Measurements from ENCODE around the gene DCTN1.
A peak's percentile ranks its signal among the peaks of the same experiment; 100 is the strongest.

Gene DCTN1

DNA sequence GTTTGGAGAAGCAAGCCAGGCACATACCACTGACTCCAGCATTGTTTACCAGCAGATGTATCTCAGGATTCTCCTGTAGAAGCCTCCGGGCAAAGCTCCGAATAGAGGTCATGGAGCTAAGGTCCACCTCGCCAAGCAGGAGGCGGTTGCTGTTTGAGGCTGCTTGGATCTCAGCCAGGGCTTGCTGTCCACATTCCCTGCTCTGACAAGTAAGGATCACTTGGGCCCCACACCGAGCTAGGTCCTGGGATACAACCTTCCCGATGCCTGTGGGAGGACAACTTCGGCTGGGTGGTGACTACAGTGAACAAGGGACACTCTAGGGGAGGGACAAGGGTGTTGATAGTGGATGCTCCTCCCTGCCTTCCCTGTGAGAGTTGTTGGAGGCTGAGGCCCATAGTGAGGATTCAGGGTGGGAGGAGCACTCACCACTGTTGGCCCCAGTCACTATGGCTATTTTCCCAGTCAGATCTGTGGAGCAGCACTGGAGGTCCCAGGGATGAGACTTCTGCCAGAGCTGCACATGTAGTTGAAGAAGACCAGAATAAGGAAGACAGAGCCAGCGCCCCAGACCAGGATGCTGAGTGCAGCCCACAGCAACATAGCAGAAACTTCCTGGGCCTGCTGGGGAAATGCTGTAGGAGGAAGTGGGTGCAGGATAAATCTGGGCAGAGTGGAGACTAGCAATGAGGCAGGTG, 33.0 kb upstream of the DCTN1 start:
- no peak for DNase-seq

DNA sequence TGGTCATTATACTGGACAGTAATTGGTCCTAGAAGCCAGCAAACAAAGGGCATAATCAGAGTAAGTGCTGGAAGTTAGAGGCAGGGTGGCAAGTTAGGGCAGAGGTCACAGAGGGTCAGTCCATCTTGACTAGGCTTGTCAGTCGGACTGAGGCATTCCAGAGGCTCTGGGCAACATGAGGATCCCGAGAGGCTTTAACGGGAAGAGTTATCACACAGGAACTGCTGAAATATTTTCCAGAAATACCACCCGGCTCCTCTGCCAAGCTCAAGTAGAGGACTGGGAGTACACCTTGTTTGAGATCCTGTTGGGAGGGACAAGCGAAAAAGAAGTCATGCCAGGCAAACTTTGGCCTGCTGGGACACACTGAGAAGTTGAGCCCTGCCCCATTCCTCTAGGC, 27.6 kb upstream of the DCTN1 start:
- DNase-seq: no peak

DNA sequence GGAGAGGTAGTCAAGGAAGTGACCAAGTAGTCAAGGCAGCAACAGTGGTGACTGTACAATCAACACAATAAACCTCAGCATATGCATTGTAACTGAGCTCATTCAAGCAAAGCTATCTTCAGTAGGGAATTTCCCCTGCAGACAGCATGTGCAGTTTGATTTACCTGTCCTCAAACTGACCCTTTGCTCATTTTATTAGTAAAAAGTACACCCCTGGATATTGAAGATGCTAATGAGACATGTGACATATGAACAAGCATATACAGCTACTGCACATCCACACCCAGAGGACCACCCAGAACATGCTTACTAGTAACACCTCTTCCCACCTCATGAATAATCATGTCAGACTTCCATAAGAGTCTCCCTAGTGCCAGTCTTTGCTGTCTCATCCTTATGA, 25.9 kb upstream of the DCTN1 start:
- no peak for DNase-seq

DNA sequence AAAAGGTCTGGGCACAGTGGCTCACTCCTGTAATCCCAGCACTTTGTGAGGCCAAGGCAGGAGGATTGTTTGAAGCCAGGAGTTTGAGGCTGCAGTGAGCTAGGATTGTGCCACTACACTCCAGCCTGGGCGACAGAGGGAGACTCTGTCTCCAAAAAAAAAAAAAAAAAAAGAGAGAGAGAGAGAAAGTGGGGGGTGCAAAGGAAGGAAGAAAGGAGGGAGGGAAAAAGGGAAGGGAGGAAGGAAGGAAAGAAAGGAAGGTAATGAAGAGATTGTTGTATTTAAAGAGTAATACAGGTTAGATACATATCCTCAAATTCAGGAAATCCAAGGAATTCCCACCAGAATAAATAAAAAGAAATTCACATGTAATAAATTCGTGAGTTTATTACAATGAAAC, 21.8 kb upstream of the DCTN1 start:
- no peak for DNase-seq

DNA sequence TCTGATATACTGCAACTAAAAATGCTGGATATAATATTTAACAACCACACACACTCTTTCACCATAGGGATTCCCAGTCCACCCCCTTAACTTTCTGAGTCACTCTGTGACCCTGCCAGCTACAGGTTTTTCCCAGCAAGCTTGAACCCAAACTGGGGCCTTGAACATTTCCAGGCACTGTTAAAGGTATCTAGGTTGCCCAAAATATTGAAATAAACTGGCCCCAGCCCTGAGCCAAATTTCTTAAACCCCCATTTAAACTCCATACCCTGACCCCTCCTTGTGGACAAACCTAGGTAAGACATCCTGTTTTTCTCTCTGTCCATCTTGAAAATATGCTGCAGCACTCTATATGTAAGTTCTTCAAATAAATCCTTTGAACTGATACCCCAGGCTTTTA, 19.7 kb upstream of the DCTN1 start:
- no peak for DNase-seq

DNA sequence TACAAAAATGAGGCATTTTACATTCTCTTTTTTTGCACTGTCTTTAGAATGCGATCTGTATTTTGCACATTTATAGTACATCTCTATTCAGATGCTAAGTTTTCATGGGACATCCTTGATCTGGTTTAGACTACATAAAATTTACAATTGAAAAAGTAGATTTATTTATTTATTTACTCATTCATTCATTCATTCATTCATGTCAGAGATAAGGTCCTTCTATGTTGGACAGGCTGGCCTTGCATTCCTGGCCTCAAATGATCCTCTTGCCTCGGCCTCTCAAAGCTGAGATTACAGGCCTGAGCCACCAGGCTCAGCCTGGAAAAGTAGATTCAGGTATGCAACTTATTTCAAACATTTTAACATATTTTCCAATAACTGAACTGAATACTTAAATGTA, 16.0 kb upstream of the DCTN1 start:
- no peak for DNase-seq

DNA sequence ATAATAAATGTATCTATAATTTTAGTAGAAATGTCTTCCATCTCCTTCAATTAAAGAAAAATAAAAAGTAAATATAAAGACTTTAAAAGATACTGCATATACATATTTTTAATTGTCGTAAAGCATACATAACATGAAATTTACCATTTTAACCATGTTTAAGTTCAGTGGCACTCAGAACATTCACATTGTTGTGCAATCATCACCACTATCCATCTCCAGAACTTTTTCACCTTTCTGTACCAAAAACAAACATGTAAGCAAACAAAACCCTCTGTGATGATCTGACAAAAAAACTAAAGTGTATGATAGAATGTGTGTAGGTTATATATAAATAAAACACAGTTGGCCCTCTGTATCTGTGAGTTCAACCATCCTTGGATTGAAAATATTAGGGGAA, 13.4 kb upstream of the DCTN1 start:
- DNase-seq: no peak

DNA sequence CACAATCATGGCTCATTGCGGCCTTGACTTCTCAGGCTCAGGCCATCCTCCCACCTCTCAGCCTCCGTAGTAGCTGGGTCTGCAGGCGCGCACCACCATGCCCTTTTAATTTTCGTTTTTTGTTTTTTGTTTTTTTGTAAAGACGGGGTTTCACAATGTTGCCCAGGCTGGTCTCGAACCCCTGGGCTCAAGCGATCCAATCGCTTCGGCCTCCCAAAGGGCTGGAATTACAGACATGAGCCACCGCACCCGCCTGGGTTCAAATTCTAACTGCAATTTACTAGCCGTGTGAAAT, 12.3 kb upstream of the DCTN1 start:
- no peak for DNase-seq

DNA sequence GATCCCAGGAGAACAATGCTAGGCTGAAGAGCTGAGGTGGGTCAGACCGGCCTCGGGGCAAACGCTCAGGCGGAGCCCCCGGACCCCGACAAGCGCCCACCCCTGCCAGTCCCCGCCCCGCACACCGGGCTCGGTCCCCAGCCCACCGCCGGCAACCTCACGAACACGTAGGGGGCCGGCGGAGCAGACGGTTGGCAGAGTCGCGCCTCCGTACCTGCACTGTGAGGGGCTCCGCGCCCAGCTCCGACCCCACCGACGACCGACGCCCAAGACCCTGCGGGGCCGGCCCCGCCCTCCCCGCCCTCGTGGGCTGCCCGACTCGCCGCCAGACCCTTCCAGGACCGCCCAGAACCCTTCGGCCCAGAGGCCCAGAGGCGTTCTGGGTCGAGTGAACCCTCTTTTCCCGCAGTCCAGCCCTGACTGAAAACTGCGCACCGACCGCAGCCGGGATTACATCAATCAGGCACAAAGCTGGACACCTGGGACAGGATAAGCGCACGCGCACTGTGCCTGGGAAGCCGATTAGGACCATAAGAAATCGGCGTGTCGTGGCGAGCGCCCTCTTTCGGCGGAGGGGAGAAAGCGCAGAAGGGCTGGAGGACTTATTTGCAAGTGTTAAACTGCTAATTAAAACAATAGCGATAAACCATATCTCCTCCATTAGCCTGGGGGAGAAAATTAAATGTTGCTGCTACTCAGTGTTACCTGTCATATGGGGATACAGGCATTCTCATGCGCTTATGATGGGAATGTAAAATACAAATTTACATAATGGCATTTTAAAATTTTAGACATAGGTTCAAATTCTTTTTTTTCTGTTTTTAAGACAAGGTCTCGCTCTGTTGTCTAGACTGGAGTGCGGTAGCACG, 11.7 kb upstream of the DCTN1 start:
- peak; percentile 90 to 96 (median 92) for DNase-seq

DNA sequence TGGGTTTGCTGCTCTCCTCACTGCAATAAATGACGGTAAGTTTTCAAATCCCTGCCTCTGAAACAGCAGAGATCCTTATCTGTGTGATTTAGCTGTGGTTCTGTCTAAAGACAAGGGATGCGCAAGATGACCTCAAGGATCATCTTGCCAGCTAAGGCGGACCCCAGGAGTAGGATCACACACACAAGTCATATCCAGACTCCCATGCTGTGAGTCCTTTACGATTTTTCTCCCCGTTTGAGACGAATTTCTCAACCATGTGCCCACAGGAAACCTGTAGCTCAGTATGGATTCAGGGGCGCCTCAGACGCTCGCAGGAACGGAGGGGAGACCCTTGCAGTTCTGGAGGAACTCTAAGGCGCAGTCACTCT, 11.1 kb upstream of the DCTN1 start:
- no peak for DNase-seq

DNA sequence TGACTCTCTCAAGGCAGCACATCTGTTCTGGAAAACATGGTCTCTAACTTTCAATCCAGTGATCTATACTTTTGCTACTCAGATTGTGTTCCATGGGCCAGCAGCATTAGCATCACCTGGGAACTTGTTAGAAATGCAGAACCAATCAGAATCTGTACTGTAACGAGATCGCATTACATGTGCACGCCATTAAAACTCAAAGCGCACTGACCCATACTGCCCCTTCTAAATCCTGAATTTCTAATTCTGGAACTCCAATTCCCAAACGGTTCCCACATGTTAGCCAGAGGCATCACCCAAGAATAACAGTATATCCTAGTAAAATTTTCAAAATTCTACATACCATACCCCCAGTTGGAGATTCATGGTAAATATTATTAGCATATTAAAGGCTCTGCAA, 10.5 kb upstream of the DCTN1 start:
- DNase-seq: no peak

DNA sequence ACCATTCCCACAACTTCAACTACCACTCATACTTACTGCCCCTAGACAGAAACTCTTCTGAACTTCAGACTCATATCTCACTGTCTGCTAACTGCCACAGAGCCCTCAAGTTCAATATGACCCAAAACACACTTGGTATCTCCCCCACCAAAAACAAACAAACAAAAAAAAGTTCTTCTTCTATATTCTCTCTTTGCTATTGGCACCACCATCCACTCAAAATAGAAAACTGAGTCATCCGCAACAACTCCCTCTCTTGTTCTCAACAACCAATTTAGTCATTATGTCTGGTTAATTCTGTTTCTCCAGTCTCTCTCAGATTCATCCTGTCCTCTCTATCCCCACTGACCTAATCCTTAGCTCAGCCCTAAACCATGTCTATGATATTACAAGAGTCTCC, 7.2 kb upstream of the DCTN1 start:
- DNase-seq: no peak

DNA sequence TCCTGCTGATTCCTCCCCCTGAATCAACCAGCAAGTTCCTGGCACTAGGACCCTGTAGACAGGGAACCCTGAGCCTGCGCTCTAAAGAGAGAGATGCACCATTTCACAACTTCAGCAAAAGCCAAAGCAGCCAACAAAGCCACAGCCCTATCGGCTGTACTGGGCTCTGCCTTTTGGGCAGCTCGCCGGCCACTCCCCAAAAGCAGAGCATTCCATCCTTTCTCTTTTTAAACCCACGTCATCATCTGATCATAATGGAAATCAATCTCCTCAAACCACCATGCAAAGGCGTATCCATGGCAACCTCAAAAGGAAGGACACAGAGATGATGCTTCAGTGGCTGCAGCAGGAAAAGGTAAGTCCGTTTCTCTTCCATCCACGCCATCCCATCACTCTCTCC, 5.3 kb upstream of the DCTN1 start:
- DNase-seq: no peak

DNA sequence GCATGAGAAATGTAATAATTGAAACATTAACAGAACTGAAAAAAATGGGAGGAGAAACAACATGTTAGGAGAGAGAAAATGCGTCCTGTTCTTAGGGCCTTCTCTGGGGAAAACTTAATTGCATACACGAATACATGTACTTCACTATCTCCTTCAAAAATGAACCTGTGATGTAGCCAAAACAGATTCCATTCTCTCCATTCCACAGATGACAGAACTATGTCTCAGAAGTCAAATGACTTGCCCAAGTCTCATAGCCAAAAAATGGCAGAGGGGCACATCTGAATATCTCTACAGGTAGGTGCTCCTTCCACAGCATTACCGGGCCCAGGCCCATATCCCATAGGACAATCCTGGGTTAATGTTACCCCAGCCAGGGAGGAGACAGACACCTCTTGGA, 3.9 kb upstream of the DCTN1 start:
- no peak for DNase-seq

DNA sequence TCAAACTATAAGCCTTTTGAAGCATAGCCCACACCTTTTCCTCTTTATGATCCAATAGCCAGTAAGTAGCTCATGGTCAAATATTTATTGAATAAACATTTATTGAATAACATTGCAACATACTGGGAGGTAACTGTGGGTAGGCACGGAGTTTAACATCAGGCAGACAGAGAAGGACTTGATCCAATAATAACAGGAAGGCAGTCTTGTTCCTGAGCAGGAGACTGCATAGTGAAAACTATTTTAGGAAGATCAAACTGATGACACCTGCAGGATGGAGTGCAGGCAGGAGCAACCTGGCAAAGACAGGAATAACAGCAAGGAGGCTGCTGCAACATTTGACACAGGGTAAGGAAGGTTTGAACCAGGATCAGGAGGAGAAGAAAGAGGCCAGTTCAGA, 3.1 kb upstream of the DCTN1 start:
- DNase-seq: no peak

DNA sequence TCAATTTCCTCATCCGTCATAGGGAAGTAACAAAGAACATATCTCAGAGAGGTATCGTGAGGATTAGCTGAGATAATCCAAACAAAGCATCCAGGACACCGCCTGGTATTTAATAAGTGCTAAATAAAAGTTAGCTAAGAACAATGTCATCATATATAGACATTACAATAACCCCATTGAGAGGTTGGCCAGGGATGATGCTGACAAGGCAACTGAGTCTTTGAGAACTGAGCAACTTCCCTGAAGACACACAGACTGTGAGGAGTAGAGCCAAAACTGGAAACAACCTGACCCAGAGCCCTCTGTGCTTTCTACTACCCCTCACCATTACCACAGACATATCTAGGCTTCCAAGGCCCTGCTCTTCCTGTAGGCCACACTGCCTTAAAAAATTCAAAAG, 1.6 kb upstream of the DCTN1 start:
- no peak for DNase-seq

DNA sequence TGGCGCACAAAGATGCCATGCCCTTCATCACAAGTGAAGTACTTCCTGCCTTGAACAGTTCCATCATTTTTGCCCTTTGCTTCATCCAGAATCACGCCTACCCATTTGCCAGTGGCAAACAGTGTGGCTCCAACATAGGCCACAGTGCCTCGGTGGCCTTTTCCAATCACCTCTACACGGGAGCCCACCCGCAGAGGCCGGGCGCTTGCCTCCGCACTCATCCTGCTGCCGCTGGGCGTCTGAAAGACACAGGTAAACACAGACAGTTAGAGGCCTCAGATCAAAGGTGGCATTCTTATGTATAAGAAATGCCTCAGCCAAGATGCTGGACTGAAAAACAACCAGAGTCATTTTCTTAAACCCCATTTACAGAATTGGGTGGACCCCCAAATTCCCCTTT, 2.1 kb downstream of the DCTN1 start:
- no peak for DNase-seq

DNA sequence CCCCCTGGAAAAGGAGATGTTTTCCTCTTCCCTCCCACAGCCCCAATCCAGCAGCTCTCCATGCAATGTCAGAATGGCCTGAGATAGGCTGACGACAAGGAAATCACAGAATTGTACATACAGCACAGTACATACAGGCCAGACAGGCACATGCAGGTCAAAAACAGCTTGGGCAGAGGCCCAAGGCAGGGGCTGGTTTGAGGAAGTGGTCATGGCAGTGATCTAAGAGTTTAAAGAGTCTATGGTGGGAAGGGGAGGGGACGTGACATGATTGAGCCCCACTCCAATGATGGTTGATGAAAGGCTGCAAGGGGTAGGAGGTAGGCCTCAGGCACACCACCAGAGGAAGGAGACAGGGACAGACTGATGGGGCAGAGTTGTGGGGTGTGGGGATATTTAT, 4.3 kb downstream of the DCTN1 start:
- DNase-seq: no peak

DNA sequence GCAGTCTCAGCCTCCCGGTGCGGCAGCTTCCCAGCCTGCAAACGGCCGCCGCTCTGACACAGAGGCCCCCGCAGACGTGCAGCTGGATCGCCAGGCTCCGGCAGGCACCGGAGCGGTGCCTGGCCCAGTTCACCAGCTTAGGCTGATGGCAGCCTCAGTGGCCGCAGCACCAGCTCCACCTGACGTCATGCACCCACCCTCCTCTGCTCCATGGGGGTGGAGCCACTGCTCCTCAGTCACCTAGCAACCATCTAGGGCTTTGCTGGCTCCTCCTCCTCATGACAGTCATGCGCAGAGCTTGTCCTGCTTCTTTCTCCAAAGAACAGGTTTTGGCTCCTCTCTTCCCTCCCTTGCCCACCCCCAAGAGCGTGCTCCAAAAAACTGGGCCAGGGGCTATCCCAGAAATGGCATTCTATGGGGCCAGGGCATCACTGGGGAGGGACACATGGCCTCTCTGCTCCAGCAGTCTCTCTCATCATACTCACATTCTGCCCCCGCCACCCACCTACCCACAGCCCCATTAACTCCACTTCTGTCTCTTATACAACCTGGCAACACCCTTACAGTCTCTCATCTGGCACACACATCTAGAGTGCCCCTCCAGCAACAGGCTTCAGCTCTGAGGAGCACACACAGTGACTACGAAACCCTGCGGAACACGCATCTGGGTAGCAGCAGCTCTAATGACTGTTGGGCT, 5.5 kb downstream of the DCTN1 start:
- DNase-seq: no peak

DNA sequence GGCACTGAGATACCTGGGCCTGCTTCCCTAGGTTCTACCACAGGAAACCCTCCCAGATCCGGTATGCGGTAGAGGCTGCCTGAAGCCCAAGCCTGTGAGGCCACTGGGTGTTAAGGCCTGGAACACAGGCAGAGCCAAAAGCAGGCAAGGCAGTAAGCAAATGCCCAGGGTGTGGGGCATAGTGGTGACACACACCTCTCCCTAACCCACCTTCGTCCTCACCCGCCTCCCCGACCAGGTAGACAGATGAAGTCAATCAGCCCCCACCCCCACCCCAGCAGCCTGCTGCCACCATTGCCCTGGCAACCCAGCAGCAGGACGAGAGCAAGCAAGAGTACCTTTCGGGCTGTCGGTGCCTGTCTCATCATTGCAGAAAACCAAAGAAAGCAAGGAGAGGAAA, 6.1 kb downstream of the DCTN1 start:
- no peak for DNase-seq

DNA sequence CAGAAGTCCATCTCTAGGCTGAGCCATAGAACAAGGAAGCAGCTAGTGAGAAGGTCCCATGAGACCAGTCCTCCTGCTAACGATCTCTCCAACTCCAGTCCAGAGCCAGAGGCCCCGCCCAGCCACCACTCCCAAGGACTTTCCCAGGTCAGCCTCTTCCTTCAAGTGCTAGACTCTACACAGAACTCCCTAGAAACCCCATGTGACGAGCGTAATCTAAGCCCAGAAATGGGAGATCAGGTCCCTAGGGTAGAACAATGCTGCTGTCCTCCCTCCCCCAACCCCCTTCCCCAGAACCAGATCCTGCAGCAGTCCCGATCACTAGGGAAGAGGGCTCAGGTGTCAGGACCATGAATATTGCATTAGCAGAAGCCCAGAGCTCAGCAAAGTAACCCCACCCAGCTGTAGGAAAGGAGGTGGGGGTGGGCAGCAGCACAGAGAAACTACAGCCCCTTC, 6.9 kb downstream of the DCTN1 start:
- DNase-seq: no peak

DNA sequence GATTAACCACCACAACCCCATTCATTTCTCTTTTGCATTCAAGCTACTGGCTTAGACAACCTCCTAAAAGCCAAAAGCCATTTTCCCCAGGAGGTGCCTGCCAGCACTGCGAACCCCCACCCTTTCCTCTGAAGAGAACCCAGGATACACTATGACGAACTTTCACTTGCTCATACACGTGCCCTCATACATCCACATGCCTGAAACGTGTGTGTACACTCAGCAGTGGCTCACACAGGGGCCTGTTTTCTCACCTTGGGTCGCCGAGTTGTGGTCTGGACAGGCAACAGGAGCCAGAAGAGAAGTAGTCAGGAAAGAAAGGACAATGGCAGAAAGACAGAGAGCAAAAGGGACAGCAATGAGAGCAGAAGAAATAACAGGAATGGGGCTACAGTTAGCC, 7.4 kb downstream of the DCTN1 start:
- no peak for DNase-seq

DNA sequence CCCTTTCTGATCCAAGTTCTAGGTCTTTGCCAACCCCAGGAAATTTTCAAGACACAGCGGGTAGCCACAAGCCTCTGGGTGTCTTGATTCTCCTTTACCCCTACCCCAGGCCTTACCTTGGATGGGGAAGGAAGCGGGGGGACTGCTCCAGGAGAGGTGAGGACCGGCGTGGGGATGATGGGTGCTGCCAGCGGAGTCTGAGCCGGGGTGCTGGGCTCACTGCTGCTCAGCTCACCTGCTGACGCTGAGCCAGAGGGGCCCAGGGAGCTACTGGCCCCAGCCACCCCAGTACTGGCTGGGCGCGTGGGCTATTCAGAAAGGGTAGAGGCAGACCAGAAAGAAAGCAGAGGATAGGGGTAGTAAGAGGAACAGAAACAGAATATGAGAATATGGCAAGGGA, 8.7 kb downstream of the DCTN1 start:
- no peak for DNase-seq

DNA sequence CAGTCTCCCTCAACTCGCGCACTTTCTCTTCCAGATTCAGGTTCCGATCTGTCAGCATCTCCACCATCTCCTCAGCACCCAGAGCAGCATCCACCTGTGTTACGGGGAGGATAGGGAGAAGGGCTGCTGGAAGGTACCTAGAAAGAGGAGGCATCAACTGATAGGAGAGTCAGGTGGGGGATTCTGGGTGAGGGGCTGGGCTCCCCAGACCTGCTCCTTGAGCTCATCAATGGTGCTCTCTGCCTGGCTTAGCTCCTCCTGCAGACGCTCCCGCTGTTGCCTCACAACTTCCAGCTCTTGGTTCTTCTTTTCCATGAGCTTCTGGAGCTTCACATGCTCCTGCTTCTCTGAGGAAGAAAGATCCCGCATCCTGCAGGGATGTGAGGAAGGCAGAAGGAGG, 10.1 kb downstream of the DCTN1 start:
- DNase-seq: no peak
